ENCODE data around the gene OBP2B.
A peak's percentile ranks its signal among the peaks of the same experiment; 100 is the strongest.

OBP2B gene

GRCh38 chr9:133165452-133165730 lies 43.7 kb downstream of the OBP2B start:
- TF ChIP-seq GABPA (IDR thresholded peaks at IDR 0.05; ENCODE audit: low read depth) = no peak
- TF ChIP-seq POLR2AphosphoS5 (IDR thresholded peaks at IDR 0.05; ENCODE audit: low read depth) = no peak
- no peak for TF ChIP-seq CTCF (IDR thresholded peaks at IDR 0.05; ENCODE audit: insufficient read depth, low read length)
- no peak for TF ChIP-seq SPI1 (IDR thresholded peaks at IDR 0.05; ENCODE audit: borderline replicate concordance, low read depth)
- no peak for DNase-seq (ENCODE audit: low read depth in 1 of 2, low spot score in 1 of 2)
- Histone ChIP-seq H3K4me3 (replicated peaks; ENCODE audit: insufficient read depth, low read length) (no peak overlapping the region), H3K27ac (replicated peaks) (no peak overlapping the region), H3K27me3 (ENCODE audit: insufficient read depth, poor library complexity, severe bottlenecking) (no peaks in the 10 kb centered on the region)

GRCh38 chr9:133164191-133164590 lies 44.9 kb downstream of the OBP2B start:
- peak overlapping the region; percentile 69 for H3K27ac ChIP-seq (replicated peaks)
- H3K27me3 ChIP-seq (ENCODE audit: insufficient read depth, poor library complexity, severe bottlenecking) = no peaks in the 10 kb centered on the region
- TF ChIP-seq CTCF (IDR thresholded peaks at IDR 0.05; ENCODE audit: insufficient read depth, low read length) (no peak), SPI1 (IDR thresholded peaks at IDR 0.05; ENCODE audit: borderline replicate concordance, low read depth) (no peak), POLR2AphosphoS5 (IDR thresholded peaks at IDR 0.05; ENCODE audit: low read depth) (no peak), GABPA (IDR thresholded peaks at IDR 0.05; ENCODE audit: low read depth) (no peak), REST (IDR thresholded peaks at IDR 0.05; ENCODE audit: insufficient replicate concordance, low read depth) (no peak)
- H3K4me3 ChIP-seq (replicated peaks; ENCODE audit: insufficient read depth, low read length) = peak overlapping the region; percentile 69
- no peak for DNase-seq (ENCODE audit: low read depth in 1 of 2, low spot score in 1 of 2)

GRCh38 chr9:133163504-133164172 lies 45.4 kb downstream of the OBP2B start, which contains the start of gene GBGT1:
Gene GBGT1 (minus strand): TSS chr9:133163914. CDS start chr9:133162412, 1,502 bp downstream.
- TF ChIP-seq GABPA (IDR thresholded peaks at IDR 0.05; ENCODE audit: low read depth) = no peak
- peak; percentile 19 for TF ChIP-seq REST (IDR thresholded peaks at IDR 0.05; ENCODE audit: insufficient replicate concordance, low read depth)
- peak; percentile 64 for TF ChIP-seq POLR2AphosphoS5 (IDR thresholded peaks at IDR 0.05; ENCODE audit: low read depth)
- peak; percentile 97 for TF ChIP-seq SPI1 (IDR thresholded peaks at IDR 0.05; ENCODE audit: borderline replicate concordance, low read depth)
- Histone ChIP-seq H3K4me3 (replicated peaks; ENCODE audit: insufficient read depth, low read length) (peak within 1 kb of the TSS; percentile 69), H3K27me3 (ENCODE audit: insufficient read depth, poor library complexity, severe bottlenecking) (no peaks in the 10 kb centered on the region), H3K27ac (replicated peaks) (peak within 1 kb of the TSS; percentile 69)
- DNase-seq (ENCODE audit: low read depth in 1 of 2, low spot score in 1 of 2) = peak in 1 of 2 experiments; percentile 86

- H3K27me3 ChIP-seq (ENCODE audit: insufficient read depth, poor library complexity, severe bottlenecking) = no peaks in the 10 kb centered on the region
- peak overlapping the region; percentile 69 for H3K27ac ChIP-seq (replicated peaks)
- TF ChIP-seq SPI1 (IDR thresholded peaks at IDR 0.05; ENCODE audit: borderline replicate concordance, low read depth) (no peak), GABPA (IDR thresholded peaks at IDR 0.05; ENCODE audit: low read depth) (no peak), POLR2AphosphoS5 (IDR thresholded peaks at IDR 0.05; ENCODE audit: low read depth) (no peak), CTCF (IDR thresholded peaks at IDR 0.05; ENCODE audit: insufficient read depth, low read length) (no peak), REST (IDR thresholded peaks at IDR 0.05; ENCODE audit: insufficient replicate concordance, low read depth) (no peak)
- DNase-seq (ENCODE audit: low read depth in 1 of 2, low spot score in 1 of 2) = no peak
- H3K4me3 ChIP-seq (replicated peaks; ENCODE audit: insufficient read depth, low read length) = peak overlapping the region; percentile 69
Measured at GRCh38 chr9:133162861-133163503, 46.1 kb downstream of the OBP2B start.

Data from HL-60 (cell line).